ENCODE results near the gene RHOG.
"Not testable (repeated sequence)": the region's sequence is repeated elsewhere in the genome, so short reads cannot be mapped to it uniquely, and the experiment has no call there.

RHOG gene

DNA sequence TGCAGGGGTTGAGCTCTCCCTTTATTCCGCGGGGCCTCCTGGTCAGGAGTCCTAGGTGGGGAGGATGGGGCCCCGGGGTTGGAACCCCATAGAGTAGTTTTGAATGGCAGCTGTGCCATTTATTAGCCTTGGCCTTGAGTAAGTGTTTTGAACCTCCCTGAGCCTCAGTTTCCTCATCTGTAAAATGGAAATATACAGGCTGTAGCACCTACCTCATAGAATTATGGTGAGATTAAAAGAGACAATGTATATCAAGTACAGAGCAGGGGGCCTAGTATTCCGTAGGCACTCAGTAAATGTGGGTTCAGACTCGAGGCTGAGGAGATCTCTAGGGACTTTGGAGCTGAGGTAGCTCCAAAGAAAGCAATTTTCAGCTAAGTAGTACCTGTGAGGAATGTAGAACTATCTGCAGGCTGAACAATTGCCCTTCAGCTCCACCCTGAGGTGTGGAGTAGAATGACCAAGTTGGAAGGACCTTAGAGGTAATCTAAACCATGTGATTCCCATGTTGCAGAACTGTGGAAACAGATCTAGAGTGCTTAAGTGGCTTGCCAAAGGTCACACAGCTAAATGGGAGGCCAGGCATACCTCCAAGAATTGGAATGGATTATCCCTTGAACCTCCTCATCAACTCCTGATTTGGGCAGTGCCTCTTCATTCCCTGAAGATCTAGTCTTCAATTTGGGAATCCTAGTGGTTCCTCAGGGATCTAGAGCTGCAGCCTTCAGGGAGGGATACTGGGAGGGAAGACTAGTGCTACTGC, 31.7 kb downstream of the RHOG start:
- DNase-seq (ENCODE audit: low read depth in 2 of 2), result no peak

DNA sequence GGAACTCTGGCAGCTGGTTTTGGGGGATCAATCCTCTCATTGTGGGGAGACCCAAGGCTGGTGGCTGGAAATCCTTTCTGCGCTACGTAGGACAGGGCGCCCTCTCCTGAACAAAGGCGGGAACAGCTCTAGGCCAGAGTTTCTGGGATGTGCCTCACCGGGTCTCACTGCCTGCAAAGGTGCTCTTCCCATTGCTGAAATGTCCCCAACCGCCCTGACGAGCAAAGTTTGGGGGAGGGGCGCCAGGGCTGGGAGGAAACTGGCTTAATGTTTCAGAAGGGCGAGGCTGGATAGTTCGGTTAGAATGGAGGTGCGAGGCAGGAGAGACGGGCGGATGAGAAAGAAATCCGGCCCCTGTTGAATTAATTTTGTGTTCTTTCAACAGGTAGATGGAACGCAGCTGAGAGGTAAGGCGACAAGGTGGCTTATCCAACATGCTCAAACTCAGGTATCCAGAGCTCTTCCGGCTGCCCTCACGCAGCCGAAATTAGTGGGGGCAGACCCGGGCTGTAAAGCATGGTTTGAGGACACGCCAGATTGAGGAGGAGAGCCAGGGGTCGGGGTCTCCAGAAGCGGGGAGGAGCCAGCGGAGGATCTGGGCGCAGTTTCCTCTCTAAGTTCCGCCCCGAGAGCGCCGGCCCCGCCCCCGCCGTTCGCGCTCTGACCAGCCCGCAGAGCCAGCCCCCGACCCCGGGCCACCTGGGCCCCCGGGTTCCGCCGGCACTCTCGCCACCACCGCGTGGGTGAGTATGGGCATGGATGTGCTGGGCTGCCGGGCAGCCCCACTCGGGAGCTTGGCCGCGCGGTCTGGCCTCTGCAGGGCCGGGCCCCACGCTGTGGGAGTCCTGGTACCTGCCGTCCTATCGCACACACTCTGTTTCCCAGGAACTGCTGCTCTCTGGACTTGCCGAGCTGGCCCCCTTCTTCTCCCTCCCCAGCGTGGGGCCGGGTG, 32.6 kb downstream of the RHOG start, which contains the start of gene PGAP2:
TSS of gene PGAP2 (plus strand) at position 652 of the 952 bp plus-strand sequence. CDS start 2,700 bp downstream, outside the sequence.
- DNase-seq (ENCODE audit: low read depth in 2 of 2), result peak in 1 of 2 donors; percentile 48

DNA sequence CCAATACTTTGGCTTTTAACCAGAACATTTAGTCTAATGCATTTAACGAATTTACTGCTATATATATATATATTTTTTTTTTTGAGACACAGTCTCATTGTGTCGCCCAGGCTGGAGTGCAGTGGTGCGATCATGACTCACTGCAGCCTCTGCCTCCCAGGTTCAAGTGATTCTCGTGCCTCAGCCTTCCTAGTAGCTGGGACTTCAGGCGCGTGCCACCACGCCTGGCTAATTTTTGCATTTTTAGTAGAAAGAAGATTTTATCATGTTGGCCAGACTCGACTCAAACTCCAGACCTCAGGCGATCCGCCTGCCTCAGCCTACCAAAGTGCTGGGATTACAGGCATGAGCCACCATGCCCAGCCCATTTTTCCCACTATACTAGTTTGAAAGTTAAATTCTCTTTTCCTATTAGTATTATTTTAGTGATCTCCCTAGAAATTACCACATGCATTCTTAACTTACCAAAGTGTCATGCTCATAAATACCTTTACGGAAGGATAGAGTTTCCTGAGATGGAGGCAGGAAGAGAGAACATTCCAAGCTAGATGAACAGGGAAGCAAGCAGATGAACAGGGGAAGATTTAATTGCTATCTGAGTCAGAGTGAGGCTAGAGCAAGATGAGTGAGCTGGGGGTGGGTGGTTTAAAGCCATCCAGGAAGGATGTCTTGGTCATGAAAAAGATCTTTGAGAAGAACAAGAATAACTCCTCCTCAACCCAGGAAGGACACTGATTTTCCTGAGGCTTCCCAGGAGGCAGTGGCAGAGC, 36.8 kb downstream of the RHOG start:
- no peak for DNase-seq (ENCODE audit: low read depth in 2 of 2)

DNA sequence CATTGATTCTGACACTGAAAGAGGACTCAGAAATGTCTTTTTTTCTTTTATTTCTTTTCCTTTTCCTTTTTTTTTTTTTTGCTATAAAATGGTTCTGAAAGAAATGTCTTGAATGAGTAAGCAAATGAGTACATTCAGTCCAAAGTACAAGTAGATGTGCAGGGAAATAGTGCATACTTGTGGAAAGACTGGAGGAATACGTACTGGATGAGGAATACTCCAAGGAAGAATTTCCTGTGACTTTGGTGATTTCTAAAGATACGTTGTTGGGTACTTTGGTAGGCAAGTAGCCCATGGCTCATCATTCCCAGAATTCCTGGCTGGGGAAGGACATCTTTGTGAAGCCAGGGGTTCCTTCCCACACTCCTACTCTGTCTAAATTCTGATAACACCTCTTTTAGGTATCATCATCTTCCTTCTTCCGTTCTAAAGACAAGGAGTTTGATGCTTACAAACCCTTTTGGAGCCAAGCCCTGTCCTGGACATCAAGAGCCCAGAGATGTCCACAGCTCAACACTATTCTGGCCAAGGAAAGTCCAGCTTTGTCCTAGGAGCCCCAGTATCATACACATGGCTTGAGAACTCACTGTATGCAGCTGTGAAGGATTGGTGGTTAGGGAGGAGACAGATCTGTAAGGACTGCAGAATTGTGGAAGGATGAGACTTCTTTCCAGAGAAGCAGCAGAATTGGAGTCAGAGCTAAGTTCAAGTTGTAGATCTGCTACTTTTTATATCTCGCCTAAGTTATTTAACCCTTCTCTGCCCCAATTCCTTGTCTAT, 38.6 kb downstream of the RHOG start:
- DNase-seq (ENCODE audit: low read depth in 2 of 2), result no peak

DNA sequence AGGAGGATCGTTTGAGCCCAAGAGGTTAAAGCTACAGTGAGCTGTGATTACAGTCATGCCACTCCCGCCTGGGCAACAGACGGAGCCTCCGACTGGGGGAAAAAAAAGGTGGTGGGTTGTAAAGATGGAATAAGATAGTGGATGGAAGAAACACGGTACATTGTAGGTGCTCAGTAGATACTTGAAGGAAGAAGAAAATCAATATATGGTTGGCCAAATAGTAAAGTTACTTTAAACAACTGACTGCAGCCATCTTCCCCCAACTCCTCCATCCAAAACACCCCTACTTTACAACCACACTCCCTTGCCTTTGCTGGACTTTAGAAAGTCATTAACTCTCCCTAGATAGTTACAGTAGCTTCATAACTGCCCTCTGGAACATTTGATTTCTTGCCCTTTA, 40.9 kb downstream of the RHOG start:
- no peak for DNase-seq (ENCODE audit: low read depth in 2 of 2)

DNA sequence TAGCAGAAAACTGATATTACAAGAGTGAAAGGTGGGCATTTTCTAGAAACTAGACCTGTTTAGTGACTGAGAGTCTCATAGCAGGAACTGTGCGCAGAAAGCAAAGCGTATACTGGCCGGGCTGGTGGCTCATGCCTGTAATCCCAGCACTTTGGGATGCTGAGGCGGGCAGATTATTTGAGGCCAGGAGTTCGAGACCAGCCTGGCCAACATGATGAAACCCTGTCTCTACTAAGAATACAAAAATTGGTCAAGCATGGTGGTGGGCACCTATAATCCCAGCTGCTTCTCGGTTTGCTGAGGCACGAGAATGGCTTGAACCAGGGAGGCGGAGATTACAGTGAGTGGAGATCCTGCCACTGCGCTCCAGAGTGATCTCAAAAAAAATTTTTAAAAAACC, 41.6 kb downstream of the RHOG start:
- no peak for DNase-seq (ENCODE audit: low read depth in 2 of 2)

DNA sequence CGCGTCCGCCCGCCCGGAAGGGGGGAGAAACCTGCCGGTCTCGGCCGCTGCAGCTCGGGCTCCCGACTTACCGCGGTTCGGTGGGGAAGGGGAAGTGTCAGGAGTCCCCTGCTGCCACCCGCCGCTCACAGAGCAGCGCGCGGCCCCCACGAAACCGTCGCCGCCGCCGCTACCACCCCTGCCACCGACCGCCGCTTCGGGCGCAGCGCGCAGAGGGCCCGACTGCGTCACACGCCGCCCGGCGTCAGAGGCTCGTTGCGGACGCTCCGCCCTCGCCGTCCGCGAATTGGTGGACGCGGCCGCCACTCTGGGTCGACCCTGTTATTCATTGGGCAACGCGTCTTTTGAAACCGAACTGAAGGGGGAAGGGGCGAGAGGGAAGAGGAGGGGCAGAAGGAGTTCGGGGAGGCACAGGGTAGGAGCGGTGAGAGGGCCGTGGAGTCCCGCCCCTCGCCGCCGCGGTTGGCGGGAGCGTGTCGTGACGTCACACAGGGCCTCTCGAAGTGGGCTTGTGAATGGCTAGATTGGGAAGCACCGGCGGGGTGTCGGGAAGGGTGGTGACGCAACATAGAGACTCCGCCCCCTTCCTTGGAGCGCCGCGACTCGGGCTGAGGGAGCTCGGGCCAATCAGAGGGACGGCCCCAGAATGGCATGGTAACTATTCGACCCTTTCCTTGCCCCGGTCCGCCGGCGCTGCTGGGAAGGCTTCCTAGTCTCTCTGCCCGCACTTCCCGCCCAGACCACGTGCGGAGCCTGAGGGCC, 43.2 kb downstream of the RHOG start, which contains the start of gene NUP98:
TSS of gene NUP98 (minus strand) at position 226 of the 762 bp plus-strand sequence. CDS start 15,437 bp downstream, outside the sequence.
- DNase-seq (ENCODE audit: low read depth in 2 of 2), result peak; percentile 99 to 100

DNA sequence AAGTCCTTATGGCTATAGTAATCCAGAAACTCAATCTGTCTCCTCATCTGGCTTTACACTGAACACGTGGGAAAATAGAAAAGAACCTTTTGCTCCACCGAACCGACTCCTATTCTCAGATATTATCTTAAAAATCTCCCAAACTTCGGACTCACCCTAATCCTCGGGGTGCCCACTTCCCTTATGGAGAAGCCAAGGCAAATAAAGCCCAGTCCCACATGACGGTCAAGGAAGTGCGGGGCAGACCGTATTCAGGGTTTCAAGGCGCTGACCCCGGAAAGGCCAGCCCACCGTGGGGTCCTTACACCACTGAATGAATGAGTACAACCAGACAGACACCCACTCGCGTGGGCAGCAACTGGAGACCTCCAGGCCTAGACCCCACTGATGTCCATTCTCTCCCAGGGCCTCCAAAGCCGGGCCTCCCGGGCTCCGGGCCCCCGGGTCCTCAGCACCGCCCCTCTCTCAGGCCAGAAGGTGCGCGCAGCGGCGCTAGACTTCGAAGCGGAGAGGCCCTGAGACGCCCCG, 43.9 kb downstream of the RHOG start:
- no peak for DNase-seq (ENCODE audit: low read depth in 2 of 2)

DNA sequence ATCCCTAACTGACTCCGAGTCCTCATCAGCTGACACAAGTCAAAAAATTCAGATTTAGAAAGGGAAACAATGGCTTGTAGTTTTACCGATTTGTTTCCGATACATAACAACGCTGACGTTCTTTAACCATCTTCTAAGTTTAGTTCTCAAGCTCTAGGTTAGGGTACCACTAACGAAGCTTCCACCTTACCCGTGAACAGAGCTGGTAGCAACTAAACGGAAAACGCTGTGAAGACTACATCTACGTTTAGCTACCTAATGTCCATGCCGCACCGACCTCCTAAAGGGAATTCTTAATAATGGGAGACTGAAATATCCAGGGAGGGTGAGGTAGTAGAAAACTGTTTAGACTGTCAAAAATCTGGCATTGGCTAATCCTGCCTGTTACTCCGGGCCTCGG, 44.4 kb downstream of the RHOG start:
- no peak for DNase-seq (ENCODE audit: low read depth in 2 of 2)

DNA sequence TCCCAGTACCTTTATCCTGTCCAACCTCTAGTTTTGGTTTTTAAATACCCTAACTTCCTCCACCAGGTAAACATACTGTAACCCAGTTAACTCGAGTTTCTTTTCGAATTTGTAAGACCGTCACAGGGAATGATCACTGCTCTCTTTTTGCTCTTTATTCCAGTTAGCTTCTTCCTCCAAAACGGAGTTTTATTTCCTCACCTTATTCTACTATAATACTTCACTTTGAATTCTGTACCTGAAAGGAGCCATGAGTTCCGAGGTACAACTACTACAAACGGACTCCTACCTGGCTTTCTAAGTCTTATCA, 44.8 kb downstream of the RHOG start:
- no peak for DNase-seq (ENCODE audit: low read depth in 2 of 2)

DNA sequence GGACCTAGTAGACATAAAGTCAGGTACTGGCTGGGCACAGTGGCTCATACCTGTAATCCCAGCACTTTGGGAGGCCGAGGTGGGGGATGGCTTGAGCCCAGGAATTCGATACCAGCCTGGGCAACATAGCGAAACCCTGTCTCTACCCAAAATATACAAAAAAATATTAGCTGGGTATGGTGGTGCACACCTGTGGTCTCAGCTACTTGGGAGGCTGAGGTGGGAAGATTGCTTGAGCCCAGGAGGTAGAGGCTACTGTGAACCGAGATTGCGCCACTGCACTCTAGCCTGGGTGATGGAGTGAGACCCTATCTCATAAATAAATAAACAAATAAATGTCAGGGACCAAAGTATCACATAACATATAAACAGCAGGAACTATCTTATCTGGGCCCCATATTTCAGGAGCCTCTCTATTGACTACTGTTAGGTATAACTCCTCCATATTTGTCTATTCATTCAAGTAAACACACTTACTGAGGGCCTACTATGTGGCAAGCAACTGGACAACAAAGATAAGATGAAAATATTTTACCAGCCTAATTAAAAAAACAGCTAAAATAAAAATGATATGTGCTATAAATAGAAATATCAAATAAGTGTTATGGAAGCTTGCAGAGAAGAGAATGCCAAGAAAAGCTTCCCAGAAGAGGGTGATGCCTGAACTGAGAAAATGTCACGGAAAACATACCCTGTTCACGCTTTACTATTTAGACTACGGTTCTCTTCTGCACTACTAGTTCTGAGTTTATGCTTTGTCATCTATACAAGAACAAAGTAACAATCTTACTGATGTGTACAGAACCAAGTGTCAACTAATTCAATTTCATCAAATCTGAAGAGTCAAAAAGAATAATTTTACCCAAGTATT, 45.4 kb downstream of the RHOG start:
- no peak for DNase-seq (ENCODE audit: low read depth in 2 of 2)

DNA sequence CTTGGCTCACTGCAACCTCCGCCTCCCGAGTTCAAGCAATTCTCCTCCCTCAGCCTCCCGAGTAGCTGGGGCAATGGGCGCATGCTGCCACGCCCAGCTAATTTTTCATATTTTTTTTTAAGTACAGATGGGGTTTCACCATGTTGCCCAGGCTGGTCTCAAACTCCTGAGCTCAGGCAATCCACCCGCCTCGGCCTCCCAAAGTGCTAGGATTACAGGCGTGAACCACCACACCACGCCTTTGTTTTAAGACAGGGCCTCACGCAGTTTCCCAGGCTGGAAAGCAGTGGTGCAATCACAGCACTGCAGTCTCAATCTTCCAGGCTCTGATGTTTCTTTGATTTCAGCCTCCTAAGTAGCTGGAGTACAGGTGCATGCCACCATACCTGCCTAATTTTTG, 46.4 kb downstream of the RHOG start:
- DNase-seq (ENCODE audit: low read depth in 2 of 2), result not testable (repeated sequence)

DNA sequence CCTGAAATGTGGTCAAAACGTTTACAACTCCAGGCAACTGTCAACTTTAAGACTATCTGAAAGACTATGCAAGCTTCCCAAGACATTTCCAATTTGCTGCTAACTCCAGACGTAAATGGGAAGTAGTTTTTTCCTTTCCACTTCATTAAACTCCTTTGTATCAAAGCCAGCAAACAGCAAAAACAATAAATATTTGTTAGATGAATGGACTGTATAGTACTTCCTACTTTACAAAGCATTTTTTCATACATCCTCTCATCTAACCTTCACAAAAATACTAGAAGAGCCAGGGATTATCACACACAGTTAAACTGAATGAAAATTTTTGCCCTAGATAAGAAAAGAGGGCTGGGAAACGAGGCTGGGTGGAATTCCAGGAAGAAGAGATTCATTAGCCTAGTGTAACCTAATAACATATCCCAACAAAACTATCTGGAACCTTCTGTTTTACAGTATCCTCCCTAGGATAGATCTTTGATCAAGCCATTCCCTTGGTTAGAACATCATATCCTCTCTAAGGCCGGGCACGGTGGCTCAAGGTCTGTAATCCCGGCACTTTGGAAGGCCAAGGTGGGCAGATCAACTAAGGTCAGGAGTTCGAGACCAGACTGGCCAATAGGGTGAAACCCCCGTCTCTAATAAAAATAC, 53.9 kb downstream of the RHOG start:
- DNase-seq (ENCODE audit: low read depth in 2 of 2), result no peak

DNA sequence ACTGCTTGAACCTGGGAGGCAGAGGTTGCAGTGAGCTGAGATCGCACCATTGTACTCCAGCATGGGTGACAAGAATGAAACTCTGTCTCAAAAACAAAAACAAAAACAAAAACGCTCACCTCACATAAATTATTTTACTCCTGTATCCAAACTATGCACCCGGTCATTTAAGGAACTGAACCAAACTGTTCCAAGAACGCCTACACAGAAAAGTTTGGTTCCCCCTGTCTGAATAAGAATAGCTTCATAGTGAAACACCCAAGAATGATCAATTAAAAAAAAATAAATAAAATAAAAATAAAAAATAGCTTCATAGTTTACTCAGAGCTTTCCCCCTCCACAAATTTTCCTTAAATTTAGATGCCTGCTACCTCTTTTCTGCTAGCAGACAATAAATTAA, 57.1 kb downstream of the RHOG start:
- no peak for DNase-seq (ENCODE audit: low read depth in 2 of 2)

DNA sequence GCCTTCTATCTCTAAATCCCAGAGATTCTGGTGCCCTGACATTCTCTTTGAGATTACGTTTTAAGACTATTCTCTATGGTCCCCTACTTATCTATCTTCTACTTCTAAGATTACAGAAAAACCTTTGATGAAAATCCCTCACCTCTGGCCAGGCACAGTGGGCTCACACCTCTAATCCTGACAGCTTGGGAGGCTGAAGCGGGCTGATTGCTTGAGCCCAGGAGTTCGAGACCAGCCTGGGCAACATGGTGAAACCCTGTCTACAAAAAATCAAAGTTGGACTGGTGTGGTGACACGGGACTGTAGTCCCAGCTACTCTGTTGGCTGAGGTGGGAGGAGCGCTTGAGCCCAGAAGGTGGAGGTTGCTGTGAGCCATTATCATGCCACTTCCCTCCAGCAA, 57.8 kb downstream of the RHOG start:
- no peak for DNase-seq (ENCODE audit: low read depth in 2 of 2)

DNA sequence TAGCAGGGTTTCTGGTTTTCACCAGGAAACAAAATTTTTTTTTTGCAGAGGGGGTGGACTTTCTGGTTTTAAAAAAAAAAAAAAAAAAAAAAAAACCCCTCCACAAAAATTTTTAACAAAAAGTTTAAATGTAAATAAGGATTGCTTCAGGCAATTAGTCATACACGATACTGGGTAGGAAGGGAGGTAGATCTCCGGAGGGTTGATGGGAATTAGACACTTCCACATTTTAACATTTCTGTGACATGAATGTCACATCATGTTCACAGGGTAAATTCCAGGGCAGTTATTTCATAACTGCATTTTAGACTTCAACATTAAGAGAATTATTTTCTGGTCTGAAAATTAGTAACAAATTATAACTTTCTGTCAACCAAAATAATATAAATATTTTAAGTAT, 59.3 kb downstream of the RHOG start:
- no peak for DNase-seq (ENCODE audit: low read depth in 2 of 2)
